Smooth muscle cell (in vitro differentiated cells): ENCODE measurements around the gene MROH7. TPM values are rescaled to one million over a fixed set of nuclear protein-coding genes. Genes with fewer than 3 reads are reported as not detected.

Source experiments
- DNase-seq: peaks from one replicate; lab custom pipeline; 2025; ENCODE audit not compliant: unreplicated experiment; lab: John Stamatoyannopoulos, UW
- H2AFZ ChIP-seq: fragments of 200-600 bp; sonication (generic); 2 replicates; pipeline ENCODE4 v1.6.0; 2016; ENCODE audit warnings: antibody characterized with exemption, low read depth, mild to moderate bottlenecking
- H3F3A ChIP-seq: fragments of 200-600 bp; sonication (generic); 2 replicates; pipeline ENCODE4 v1.6.0; 2017; ENCODE audit warnings: antibody characterized with exemption, low read depth
- H3K27ac ChIP-seq: fragments of 200-600 bp; sonication (generic); 2 replicates; pipeline ENCODE4 v1.5.1; 2016; ENCODE audit warnings: low read depth, mild to moderate bottlenecking
- H3K27me3 ChIP-seq: fragments of 200-600 bp; sonication (generic); 2 replicates; pipeline ENCODE4 v1.6.1; 2016; ENCODE audit warnings: low read depth, mild to moderate bottlenecking
- H3K36me3 ChIP-seq: fragments of 200-600 bp; sonication (generic); 2 replicates; pipeline ENCODE4 v1.5.1; 2016; ENCODE audit warnings: low read depth
- H3K4me1 ChIP-seq: fragments of 200-600 bp; sonication (generic); 2 replicates; pipeline ENCODE4 v1.5.1; 2016; ENCODE audit warnings: low read depth
- H3K4me2 ChIP-seq: fragments of 200-600 bp; sonication (generic); 2 replicates; pipeline ENCODE4 v1.6.0; 2016; ENCODE audit warnings: mild to moderate bottlenecking
- H3K4me3 ChIP-seq: fragments of 200-600 bp; sonication (generic); 2 replicates; pipeline ENCODE4 v1.5.1; 2016; ENCODE audit warnings: mild to moderate bottlenecking
- H3K79me2 ChIP-seq: fragments of 200-600 bp; sonication (generic); 2 replicates; pipeline ENCODE4 v1.6.0; 2016; ENCODE audit warnings: low read depth, mild to moderate bottlenecking
- H3K9ac ChIP-seq: fragments of 200-600 bp; sonication (generic); 2 replicates; pipeline ENCODE4 v1.6.0; 2016; ENCODE audit warnings: low read depth
- H3K9me3 ChIP-seq: fragments of 200-600 bp; sonication (generic); replicated peaks from 2 replicates; pipeline ENCODE4 v1.5.1; 2016; ENCODE audit warnings: low read depth
- H4K20me1 ChIP-seq: fragments of 200-600 bp; sonication (generic); 2 replicates; pipeline ENCODE4 v1.6.0; 2016; ENCODE audit warnings: low read depth
- CTCF ChIP-seq: fragments of 200-600 bp; sonication (generic); IDR thresholded peaks from 2 replicates; pipeline ENCODE4 v1.5.1; 2017; ENCODE audit warnings: borderline replicate concordance, mild to moderate bottlenecking, antibody characterized with exemption; ENCODE audit not compliant: insufficient read depth, poor library complexity, severe bottlenecking
- WGBS: methylation state at CpG from one replicate; pipeline ENCODE4 v1.1.7; 2016; ENCODE audit warnings: low lambda C conversion rate; 5-methylcytosine and 5-hydroxymethylcytosine counted together
- polyA plus RNA-seq: library from polyadenylated mRNA; unstranded; fragments of >200 nt; fragmentation: Nextera tagmentation; extraction: Ambion mirVana; gene quantifications from 2 replicates; pipeline ENCODE4 v1.2.1, GENCODE V29; 2016
- total RNA-seq: library from RNA; depleted of rRNA; stranded (reverse); fragments of >200 nt; gene quantifications from 2 replicates; pipeline ENCODE4 v1.2.3, GENCODE V29; 2014

MROH7 gene
- total and polyA plus RNA-seq, 2 experiments from 2014 or later = 0.33 to 0.58 TPM

GRCh38 chr1:54664364-54664763 lies 22.8 kb downstream of the MROH7 start:
- TF ChIP-seq CTCF = no peak

GRCh38 chr1:54665852-54666251 lies 24.3 kb downstream of the MROH7 start:
- no peak overlapping the region for H3K4me3 ChIP-seq
- no peaks in the 10 kb centered on the region for H3F3A ChIP-seq
- H3K4me2 ChIP-seq = no peak overlapping the region
- no peaks in the 10 kb centered on the region for H3K4me1 ChIP-seq
- no peak for TF ChIP-seq CTCF
- H3K27ac ChIP-seq = no peak overlapping the region
- 95% methylated on average over 5 of the region's 5 CpGs for WGBS
- no peaks in the 10 kb centered on the region for H3K79me2 ChIP-seq
- H4K20me1 ChIP-seq = no peaks in the 10 kb centered on the region
- H2AFZ ChIP-seq = no peak overlapping the region
- H3K9me3 ChIP-seq = no peaks in the 10 kb centered on the region
- no peak overlapping the region for H3K9ac ChIP-seq
- H3K27me3 ChIP-seq = no peaks in the 10 kb centered on the region
- DNase-seq = no peak
- no peaks in the 10 kb centered on the region for H3K36me3 ChIP-seq

More at GRCh38 chr1:54664364-54664763, 22.8 kb downstream of the MROH7 start:
- no peaks in the 10 kb centered on the region for H3K36me3 ChIP-seq
- no peaks in the 10 kb centered on the region for H3F3A ChIP-seq
- no peaks in the 10 kb centered on the region for H3K9me3 ChIP-seq
- H3K4me2 ChIP-seq = no peak overlapping the region
- no peaks in the 10 kb centered on the region for H3K4me1 ChIP-seq
- DNase-seq = no peak
- H3K27me3 ChIP-seq = no peaks in the 10 kb centered on the region
- no peak overlapping the region for H3K27ac ChIP-seq
- no peak overlapping the region for H2AFZ ChIP-seq
- 95% methylated on average over 4 of the region's 4 CpGs for WGBS
- no peak overlapping the region for H3K4me3 ChIP-seq
- no peaks in the 10 kb centered on the region for H3K79me2 ChIP-seq
- H4K20me1 ChIP-seq = no peaks in the 10 kb centered on the region
- no peak overlapping the region for H3K9ac ChIP-seq

- Histone ChIP-seq H3K4me3 (no peak overlapping the region), H4K20me1 (no peaks in the 10 kb centered on the region), H3K9ac (no peak overlapping the region), H3F3A (no peaks in the 10 kb centered on the region), H3K27me3 (no peaks in the 10 kb centered on the region), H3K9me3 (no peaks in the 10 kb centered on the region), H3K4me2 (no peak overlapping the region), H3K36me3 (no peaks in the 10 kb centered on the region), H3K4me1 (no peaks in the 10 kb centered on the region), H2AFZ (no peak overlapping the region), H3K79me2 (no peaks in the 10 kb centered on the region), H3K27ac (no peak overlapping the region)
- no peak for DNase-seq
- TF ChIP-seq CTCF = no peak
- WGBS = 92% methylated on average over 6 of the region's 6 CpGs
These were observed 24.7 kb downstream of the MROH7 start for GRCh38 chr1:54666333-54666732.

GRCh38 chr1:54667797-54668196 lies 26.2 kb downstream of the MROH7 start:
- H3K4me3 ChIP-seq = no peak overlapping the region
- no peaks in the 10 kb centered on the region for H3F3A ChIP-seq
- H3K27me3 ChIP-seq = no peaks in the 10 kb centered on the region
- H3K4me2 ChIP-seq = no peak overlapping the region
- H3K4me1 ChIP-seq = no peaks in the 10 kb centered on the region
- H3K9me3 ChIP-seq = no peaks in the 10 kb centered on the region
- no peak overlapping the region for H3K9ac ChIP-seq
- H3K36me3 ChIP-seq = no peaks in the 10 kb centered on the region
- H3K27ac ChIP-seq = no peak overlapping the region
- 64% methylated on average over 2 of the region's 2 CpGs for WGBS
- H4K20me1 ChIP-seq = no peaks in the 10 kb centered on the region
- H2AFZ ChIP-seq = no peak overlapping the region
- no peak for TF ChIP-seq CTCF
- no peak for DNase-seq
- no peaks in the 10 kb centered on the region for H3K79me2 ChIP-seq
